SK-N-MC (cell line): ENCODE measurements around the gene XRN2.
"Not testable (repeated sequence)": the region's sequence is repeated elsewhere in the genome, so short reads cannot be mapped to it uniquely, and the experiment has no call there.

ENCODE experiments used
- EZH2 ChIP-seq: fragments of 200-600 bp; sonication (generic); IDR thresholded peaks from one replicate; pipeline ENCODE4 v1.6.1; 2017; ENCODE audit warnings: antibody characterized with exemption
- POLR2AphosphoS5 ChIP-seq: IDR thresholded peaks from 2 replicates; pipeline ENCODE4 v1.6.1; 2012; ENCODE audit warnings: mild to moderate bottlenecking, low read depth, low read length, borderline replicate concordance

- TF ChIP-seq POLR2AphosphoS5, EZH2: not testable (repeated sequence)
Measured at GRCh38 chr20:21419147-21419546, 116.0 kb downstream of the XRN2 start.
